ENCODE measurements around the gene CBFB. TPM values are rescaled to one million over a fixed set of nuclear protein-coding genes. Genes with fewer than 3 reads are reported as not detected.

CBFB gene
- polyA plus RNA-seq, 3 donors from 2014 or later: 93.5 to 118 (median 95.2) TPM

DNA sequence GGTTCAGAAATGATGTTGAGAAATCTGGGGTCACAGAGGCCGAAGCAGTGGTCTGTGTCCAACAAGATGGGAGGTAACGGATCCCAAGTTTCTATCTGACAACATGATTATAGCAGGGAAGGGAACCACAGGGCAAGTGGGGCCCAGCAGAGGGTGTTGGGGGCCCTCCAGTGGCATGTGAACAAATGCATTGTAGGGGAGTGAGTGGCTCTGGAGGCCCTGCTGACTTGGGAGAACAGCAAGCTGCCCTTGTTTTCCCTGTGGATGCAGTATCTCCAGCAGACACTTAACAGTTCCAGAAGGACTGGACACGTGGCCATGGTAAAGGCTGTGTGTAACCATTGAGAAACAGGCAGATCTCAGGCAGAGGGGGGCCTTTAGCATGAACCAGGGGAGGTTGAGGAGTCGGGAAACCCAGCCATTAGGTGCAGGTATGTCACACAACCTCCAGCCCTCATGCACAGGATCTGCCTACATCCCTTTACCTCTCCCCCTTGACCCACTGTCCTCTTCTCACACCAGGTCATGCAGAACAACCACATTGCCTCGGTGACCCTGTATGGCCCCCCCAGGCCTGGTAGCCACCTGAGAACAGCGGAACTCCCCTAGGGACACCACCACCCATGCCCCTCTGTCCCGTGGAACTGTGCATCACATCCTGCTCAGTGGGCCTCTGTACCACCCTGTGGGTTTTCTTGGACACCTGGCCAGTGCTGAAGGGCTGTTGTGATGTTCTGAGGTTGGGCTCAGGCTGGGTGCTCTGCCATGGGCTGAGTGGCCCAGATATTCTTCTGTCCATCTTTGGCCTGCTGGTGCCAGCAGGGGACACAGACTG lies 117.8 kb downstream of the CBFB start:
- Mint-ChIP-seq H3K27ac (no peak overlapping the region), H3K4me1 (peaks cover 0 to 5% of the 10 kb centered on the region in 2 donors), H3K36me3 (peaks cover 20 to 43% (median 21%) of the 10 kb centered on the region in 3 donors), H3K4me3 (no peak overlapping the region), H3K9me3 (no peaks in the 10 kb centered on the region), H3K27me3 (ENCODE audit: low read depth in 3 of 3) (peaks cover 1 to 12% (median 7%) of the 10 kb centered on the region in 3 donors)
- no peak for DNase-seq

GRCh38 chr16:67147437-67148140 lies 118.6 kb downstream of the CBFB start:
- peak overlapping the region in 1 of 6 donors; percentile 17 for H3K27ac Mint-ChIP-seq
- peaks cover 20 to 38% (median 21%) of the 10 kb centered on the region in 3 donors for H3K36me3 Mint-ChIP-seq
- H3K4me3 Mint-ChIP-seq: no peak overlapping the region

DNA sequence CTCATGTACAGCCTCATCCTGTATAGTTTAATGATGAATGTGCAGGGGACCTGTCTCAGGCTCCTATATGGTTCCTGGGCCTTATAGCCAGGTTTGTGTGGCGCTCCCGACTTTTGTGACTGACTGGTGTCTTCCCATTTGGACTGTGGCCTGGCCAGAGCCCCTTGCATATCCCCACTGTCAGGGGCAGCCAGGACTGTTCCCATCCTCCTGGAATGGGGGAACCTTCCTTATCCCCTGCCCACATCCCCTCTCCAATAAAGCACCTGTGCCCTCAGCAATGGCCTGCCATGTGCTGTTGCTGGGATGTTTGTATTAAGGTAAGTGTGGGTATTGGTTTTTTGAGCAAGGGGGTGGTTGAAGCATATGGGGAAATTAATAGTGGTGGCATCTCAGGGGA lies 119.3 kb downstream of the CBFB start:
- Mint-ChIP-seq H3K27ac (peak overlapping the region in 1 of 6 donors; percentile 23), H3K9me3 (no peaks in the 10 kb centered on the region), H3K27me3 (ENCODE audit: low read depth in 3 of 3) (peaks cover 1 to 12% (median 9%) of the 10 kb centered on the region in 3 donors), H3K36me3 (peaks cover 20 to 38% (median 21%) of the 10 kb centered on the region in 3 donors), H3K4me3 (no peak overlapping the region), H3K4me1 (peaks cover 0 to 7% of the 10 kb centered on the region in 2 donors)
- DNase-seq: no peak

More at GRCh38 chr16:67147437-67148140, 118.6 kb downstream of the CBFB start:
- H3K4me1 Mint-ChIP-seq: peaks cover 0 to 6% of the 10 kb centered on the region in 2 donors
- peaks cover 1 to 12% (median 9%) of the 10 kb centered on the region in 3 donors for H3K27me3 Mint-ChIP-seq (ENCODE audit: low read depth in 3 of 3)
- no peak for DNase-seq
- no peaks in the 10 kb centered on the region for H3K9me3 Mint-ChIP-seq

GRCh38 chr16:67148656-67149275 lies 119.8 kb downstream of the CBFB start:
- H3K27ac Mint-ChIP-seq: no peak overlapping the region
- H3K27me3 Mint-ChIP-seq (ENCODE audit: low read depth in 3 of 3): peaks cover 1 to 12% (median 9%) of the 10 kb centered on the region in 3 donors
- peaks cover 0 to 7% of the 10 kb centered on the region in 2 donors for H3K4me1 Mint-ChIP-seq
- H3K36me3 Mint-ChIP-seq: peaks cover 16 to 34% (median 21%) of the 10 kb centered on the region in 3 donors
- H3K9me3 Mint-ChIP-seq: no peaks in the 10 kb centered on the region
- DNase-seq: no peak
- no peak overlapping the region for H3K4me3 Mint-ChIP-seq

DNA sequence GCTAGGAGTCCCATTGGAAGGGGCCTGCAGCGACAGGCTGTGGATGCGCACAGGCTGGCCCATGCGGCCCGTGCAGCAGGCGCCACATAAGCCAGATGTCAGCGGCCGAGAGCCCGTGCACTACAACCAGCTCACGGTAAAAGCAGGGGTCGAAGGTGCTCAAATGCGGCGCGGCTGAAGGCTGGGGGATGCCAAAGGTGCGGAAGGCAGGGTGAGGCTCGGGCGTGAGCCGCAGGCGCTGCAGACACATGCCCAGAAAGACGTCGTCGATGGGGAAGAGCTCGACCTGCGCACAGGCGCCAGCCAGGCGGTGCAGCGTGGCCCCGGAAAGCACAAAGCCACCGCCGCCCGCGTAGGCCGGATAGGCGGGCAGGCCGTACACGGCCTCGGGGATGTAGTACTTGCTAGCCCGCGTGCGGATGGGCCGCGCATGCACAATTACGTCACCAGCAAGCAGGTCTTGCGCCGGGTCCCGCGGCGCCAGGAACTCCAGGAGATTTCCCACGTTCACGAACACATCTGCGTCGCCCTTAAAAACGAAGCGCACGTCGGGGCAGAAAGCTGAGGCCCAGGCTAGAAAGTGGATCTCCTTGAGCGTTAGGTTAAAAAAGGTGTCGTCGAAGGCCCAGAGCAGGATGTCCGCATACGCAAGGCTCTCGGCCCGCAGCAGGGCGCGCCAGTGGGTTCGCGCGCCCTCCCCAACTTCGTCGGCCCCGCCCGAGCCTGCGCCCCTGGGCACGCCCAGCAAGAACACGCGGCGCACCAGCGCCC lies 120.5 kb downstream of the CBFB start:
- Mint-ChIP-seq H3K36me3 (peaks cover 16 to 29% (median 18%) of the 10 kb centered on the region in 3 donors), H3K27ac (no peak overlapping the region), H3K4me3 (peak overlapping the region in 1 of 5 donors; percentile 18), H3K4me1 (peaks cover 0 to 7% of the 10 kb centered on the region in 2 donors), H3K9me3 (no peaks in the 10 kb centered on the region), H3K27me3 (ENCODE audit: low read depth in 3 of 3) (peaks cover 1 to 12% (median 7%) of the 10 kb centered on the region in 3 donors)
- DNase-seq: no peak

DNA sequence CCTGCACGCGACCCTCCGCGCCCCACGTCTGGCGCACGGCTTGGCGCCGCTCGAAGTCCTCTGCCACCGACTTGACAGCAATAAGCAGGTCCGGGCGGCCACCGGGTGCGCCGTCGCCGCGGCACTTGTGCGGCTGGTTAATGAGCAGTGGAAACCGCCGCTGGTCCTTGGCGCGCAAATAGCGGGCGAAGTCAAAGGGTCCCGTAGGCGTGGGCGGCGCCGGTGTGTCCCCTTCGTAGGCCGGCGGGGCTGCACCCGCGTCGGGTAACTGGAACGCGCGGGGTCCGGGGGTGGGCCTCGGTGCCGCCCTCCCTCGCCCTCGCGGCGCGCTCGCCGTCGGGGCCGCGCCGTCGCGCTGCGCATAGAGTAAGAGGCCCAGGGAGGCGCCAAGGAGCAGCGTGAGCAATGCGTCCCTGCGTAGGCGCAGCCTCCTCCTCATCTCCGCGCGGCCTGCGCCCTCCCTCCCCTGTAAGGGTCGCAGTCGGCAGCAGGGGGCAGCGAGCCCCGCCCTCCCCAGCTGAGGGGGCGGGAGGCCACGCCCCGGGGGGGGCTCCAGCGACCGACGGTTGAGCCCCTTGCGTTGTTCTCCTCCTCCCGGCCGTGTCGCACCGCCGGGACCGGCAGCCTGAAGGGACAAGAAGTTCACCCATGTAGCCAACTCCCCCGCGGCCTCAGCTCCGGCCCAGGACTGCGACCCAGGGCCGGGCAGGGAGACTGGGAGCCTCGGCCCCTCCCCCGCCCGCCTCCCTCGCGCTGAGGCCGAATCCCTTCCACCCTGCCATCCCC lies 121.3 kb downstream of the CBFB start:
- H3K27ac Mint-ChIP-seq: no peak overlapping the region

More for the DNA sequence above, 121.3 kb downstream of the CBFB start:
- DNase-seq: no peak
- Mint-ChIP-seq H3K4me3 (no peak overlapping the region), H3K27me3 (ENCODE audit: low read depth in 3 of 3) (peaks cover 1 to 12% (median 10%) of the 10 kb centered on the region in 3 donors), H3K4me1 (peaks cover 0 to 8% of the 10 kb centered on the region in 2 donors), H3K36me3 (peaks cover 14 to 21% (median 16%) of the 10 kb centered on the region in 3 donors), H3K9me3 (no peaks in the 10 kb centered on the region)

Other genes with a start within 250 kb of the CBFB start
- under 1 TPM in 1 of 3 donors, not detected in 2; 0.11 TPM for gene TERB1, start 227.6 kb upstream of the CBFB start, polyA plus RNA-seq
- 10 to 100 TPM; 67.2 to 73.8 (median 69.8) TPM for gene NAE1, start 198.2 kb upstream of the CBFB start, polyA plus RNA-seq
- gene CA7, start 184.7 kb upstream of the CBFB start, polyA plus RNA-seq: under 1 TPM; 0.12 to 0.25 (median 0.17) TPM
- gene PDP2, start 148.6 kb upstream of the CBFB start, polyA plus RNA-seq: 1 to 10 TPM in 2 of 3 donors, not detected in 1; 2.2 to 3.1 TPM
- not detected for gene CDH16, start 110.3 kb upstream of the CBFB start, polyA plus RNA-seq
- gene RRAD, start 103.6 kb upstream of the CBFB start, polyA plus RNA-seq: not detected
- 100 to 1,000 TPM; 125 to 157 (median 132) TPM for gene CIAO2B, start 94.7 kb upstream of the CBFB start, polyA plus RNA-seq
- gene CES2, start 93.6 kb upstream of the CBFB start, polyA plus RNA-seq: 10 to 100 TPM; 13.8 to 26.2 (median 19.5) TPM
- gene CES3, start 67.9 kb upstream of the CBFB start, polyA plus RNA-seq: not detected
- 1 to 10 TPM in 1 of 3 donors, under 1 TPM in 1, not detected in 1; 0.98 to 1.6 TPM for gene CES4A, start 40.6 kb upstream of the CBFB start, polyA plus RNA-seq
- 10 to 100 TPM in 2 of 3 donors, 1 to 10 TPM in 1; 5.7 to 15.1 (median 14.4) TPM for gene PHAF1, start 80.8 kb downstream of the CBFB start, polyA plus RNA-seq
- under 1 TPM in 2 of 3 donors, not detected in 1; 0.13 to 0.18 TPM for gene B3GNT9, start 121.8 kb downstream of the CBFB start, polyA plus RNA-seq
- 10 to 100 TPM; 44.9 to 53.7 (median 49.4) TPM for gene TRADD, start 130.8 kb downstream of the CBFB start, polyA plus RNA-seq
- 1 to 10 TPM; 3.8 to 7.4 (median 5.7) TPM for gene FBXL8, start 130.8 kb downstream of the CBFB start, polyA plus RNA-seq
- not detected for gene HSF4, start 135.6 kb downstream of the CBFB start, polyA plus RNA-seq
- under 1 TPM in 2 of 3 donors, not detected in 1; 0.18 to 0.47 TPM for gene NOL3, start 141.4 kb downstream of the CBFB start, polyA plus RNA-seq
- under 1 TPM in 1 of 3 donors, not detected in 2; 1.00 TPM for gene MATCAP1, start 154.8 kb downstream of the CBFB start, polyA plus RNA-seq
- gene EXOC3L1, start 161.0 kb downstream of the CBFB start, polyA plus RNA-seq: not detected
- gene E2F4, start 163.0 kb downstream of the CBFB start, polyA plus RNA-seq: 10 to 100 TPM; 42.7 to 85.3 (median 76.0) TPM
- gene ELMO3, start 170.0 kb downstream of the CBFB start, polyA plus RNA-seq: not detected
- gene TMEM208, start 198.0 kb downstream of the CBFB start, polyA plus RNA-seq: 100 to 1,000 TPM; 104 to 154 (median 107) TPM
- 1 to 10 TPM; 3.5 to 8.2 (median 4.8) TPM for gene FHOD1, start 218.3 kb downstream of the CBFB start, polyA plus RNA-seq
- under 1 TPM in 1 of 3 donors, not detected in 2; 0.46 TPM for gene SLC9A5, start 219.8 kb downstream of the CBFB start, polyA plus RNA-seq